ENCODE results near the gene AXIN1. TPM values are rescaled to one million over a fixed set of nuclear protein-coding genes. Genes with fewer than 3 reads are reported as not detected.

AXIN1 gene
- total RNA-seq, 3 donors from 2014 or later = 33.0 to 46.3 (median 40.0) TPM

GRCh38 chr16:398561-399339, 46.2 kb upstream of the AXIN1 start:
- ATAC-seq = no peak
- intact Hi-C loops (cut with DNase I, micrococcal nuclease) = no loop called here
- peaks cover 10% of the 10 kb centered on the region for H3K4me1 ChIP-seq (ENCODE audit: low read depth)

GRCh38 chr16:397736-398332, 45.3 kb upstream of the AXIN1 start:
- ATAC-seq (peak; percentile 30), DNase-seq (peak; percentile 70 to 84 (median 78))
- Histone ChIP-seq H3K9me3 (no peaks in the 10 kb centered on the region), H3K4me1 (ENCODE audit: low read depth) (peaks cover 10% of the 10 kb centered on the region), H3K4me3 (no peak overlapping the region), H3K36me3 (ENCODE audit: low read depth) (no peaks in the 10 kb centered on the region)
- TF ChIP-seq CTCF (IDR thresholded peaks at IDR 0.05) = no peak
- intact Hi-C loops (cut with DNase I, micrococcal nuclease) = no loop called here

More at GRCh38 chr16:398561-399339, 46.2 kb upstream of the AXIN1 start:
- no peak overlapping the region for H3K4me3 ChIP-seq
- H3K36me3 ChIP-seq (ENCODE audit: low read depth) = no peaks in the 10 kb centered on the region
- peak in 1 of 3 donors; percentile 51 for DNase-seq
- TF ChIP-seq CTCF (IDR thresholded peaks at IDR 0.05) = no peak
- H3K9me3 ChIP-seq = no peaks in the 10 kb centered on the region

GRCh38 chr16:397135-397661, 44.7 kb upstream of the AXIN1 start, which contains the start of gene NME4:
TSS of gene NME4 (plus strand) at chr16:397199. CDS start at chr16:397223, 24 bp downstream.
- Histone ChIP-seq H3K9me3 (no peaks in the 10 kb centered on the region), H3K4me1 (ENCODE audit: low read depth) (peaks cover 10% of the 10 kb centered on the region), H3K36me3 (ENCODE audit: low read depth) (no peaks in the 10 kb centered on the region), H3K4me3 (peak within 1 kb of the TSS; percentile 19)
- DNase-seq (peak in 1 of 3 donors; percentile 58), ATAC-seq (no peak)
- TF ChIP-seq CTCF (IDR thresholded peaks at IDR 0.05) = no peak
- intact Hi-C loops (cut with DNase I, micrococcal nuclease) = no loop called here

- DNase-seq = peak in 1 of 3 donors; percentile 58
- intact Hi-C loops (cut with DNase I, micrococcal nuclease) = no loop called here
Observed at GRCh38 chr16:396605-397004, 44.1 kb upstream of the AXIN1 start.

GRCh38 chr16:396199-396598, 43.7 kb upstream of the AXIN1 start:
- Histone ChIP-seq H3K4me1 (ENCODE audit: low read depth) (peaks cover 10% of the 10 kb centered on the region), H3K36me3 (ENCODE audit: low read depth) (no peaks in the 10 kb centered on the region), H3K4me3 (no peak overlapping the region), H3K9me3 (no peaks in the 10 kb centered on the region)
- no peak for ATAC-seq
- no peak for DNase-seq
- intact Hi-C loops (cut with DNase I, micrococcal nuclease) = no loop called here
- TF ChIP-seq CTCF (IDR thresholded peaks at IDR 0.05) = no peak

More at GRCh38 chr16:396605-397004, 44.1 kb upstream of the AXIN1 start:
- ATAC-seq = no peak
- Histone ChIP-seq H3K36me3 (ENCODE audit: low read depth) (no peaks in the 10 kb centered on the region), H3K4me3 (no peak overlapping the region), H3K4me1 (ENCODE audit: low read depth) (peaks cover 10% of the 10 kb centered on the region), H3K9me3 (no peaks in the 10 kb centered on the region)
- no peak for TF ChIP-seq CTCF (IDR thresholded peaks at IDR 0.05)

All from mucosa of descending colon (tissue), 3 donors.